WTC11 (cell line): ENCODE results near the gene ZBTB21. TPM values are rescaled to one million over a fixed set of nuclear protein-coding genes. Genes with fewer than 3 reads are reported as not detected.

Source experiments
- ATAC-seq: fragments of 200-7000 bp; cut with Tn5 transposase; 2 replicates; pipeline ENCODE4 v1.10.0; 2021; ENCODE audit warnings: mild to moderate bottlenecking, moderate library complexity
- CTCF ChIA-PET: fragments of 300-600 bp; sonication (Branson Sonifier 250); formaldehyde crosslinking; loops from one replicate; lab custom pipeline; 2021; ENCODE audit warnings: antibody characterized with exemption; lab: Charles Lee
- POLR2A ChIA-PET: fragments of 350-600 bp; sonication (Branson Sonifier 250); formaldehyde crosslinking; loops from one replicate; lab custom pipeline; 2021; ENCODE audit warnings: antibody characterized with exemption; lab: Charles Lee
- DNase-seq: peaks from one replicate; pipeline ENCODE4 v3.0.0; 2021; ENCODE audit warnings: low spot score
- H3K27ac Mint-ChIP-seq: 2 replicates; pipeline ENCODE4 v1.8.0; 2021; ENCODE audit warnings: mixed read lengths
- H3K27me3 Mint-ChIP-seq: 2 replicates; pipeline ENCODE4 v1.8.0; 2021; ENCODE audit warnings: low read depth, mild to moderate bottlenecking, moderate library complexity, mixed read lengths
- H3K36me3 Mint-ChIP-seq: 2 replicates; pipeline ENCODE4 v1.8.0; 2021; ENCODE audit warnings: mixed read lengths
- H3K4me1 Mint-ChIP-seq: 2 replicates; pipeline ENCODE4 v1.8.0; 2022; ENCODE audit warnings: mixed read lengths
- H3K4me3 Mint-ChIP-seq: 2 replicates; pipeline ENCODE4 v1.8.0; 2021; ENCODE audit warnings: mild to moderate bottlenecking, moderate library complexity, mixed read lengths
- H3K9me3 Mint-ChIP-seq: 2 replicates; pipeline ENCODE4 v1.8.0; 2021; ENCODE audit warnings: mixed read lengths
- ATF1 ChIP-seq: sonication (generic); formaldehyde crosslinking; IDR thresholded peaks from 2 replicates; pipeline ENCODE4 v1.8.1; 2023; ENCODE audit warnings: mild to moderate bottlenecking, moderate library complexity, missing genetic modification reagents
- ATF2 ChIP-seq: sonication (generic); formaldehyde crosslinking; IDR thresholded peaks from 2 replicates; pipeline ENCODE4 v1.8.1; 2022; ENCODE audit warnings: low read depth, missing genetic modification reagents, borderline replicate concordance
- CREB1 ChIP-seq: sonication (generic); formaldehyde crosslinking; IDR thresholded peaks from 2 replicates; pipeline ENCODE4 v1.8.0; 2023; ENCODE audit warnings: mild to moderate bottlenecking, missing genetic modification reagents
- EMX1 ChIP-seq: fragments of 250-450 bp; sonication (Bioruptor Pico); IDR thresholded peaks from 2 replicates; pipeline ENCODE4 v1.8.0; 2021; ENCODE audit warnings: mild to moderate bottlenecking
- FOXP1 ChIP-seq: sonication (generic); formaldehyde crosslinking; IDR thresholded peaks from 2 replicates; pipeline ENCODE4 v1.8.0; 2022; ENCODE audit warnings: missing genetic modification reagents, mild to moderate bottlenecking, moderate library complexity, borderline replicate concordance
- HMGA2 ChIP-seq: fragments of 250-450 bp; sonication (Bioruptor Pico); IDR thresholded peaks from 2 replicates; pipeline ENCODE4 v1.4.0; 2021; ENCODE audit warnings: mild to moderate bottlenecking, moderate library complexity
- NFATC4 ChIP-seq: fragments of 250-450 bp; sonication (Bioruptor Pico); IDR thresholded peaks from 2 replicates; pipeline ENCODE4 v1.9.0; 2021; ENCODE audit warnings: mild to moderate bottlenecking
- OVOL2 ChIP-seq: fragments of 250-450 bp; sonication (Bioruptor Pico); IDR thresholded peaks from 2 replicates; pipeline ENCODE4 v1.9.0; 2021; ENCODE audit warnings: mild to moderate bottlenecking, borderline replicate concordance
- RELA ChIP-seq: sonication (generic); formaldehyde crosslinking; IDR thresholded peaks from 2 replicates; pipeline ENCODE4 v1.8.1; 2022; ENCODE audit warnings: missing genetic modification reagents, mild to moderate bottlenecking, borderline replicate concordance
- ZMAT4 ChIP-seq: fragments of 250-450 bp; sonication (Bioruptor Pico); IDR thresholded peaks from 2 replicates; pipeline ENCODE4 v1.9.0; 2021; ENCODE audit warnings: mild to moderate bottlenecking
- ZNF138 ChIP-seq: sonication (generic); formaldehyde crosslinking; conservative IDR thresholded peaks from 2 replicates; pipeline ENCODE4 v1.8.1; 2022; ENCODE audit warnings: mild to moderate bottlenecking, moderate library complexity, missing genetic modification reagents
- ZNF281 ChIP-seq: sonication (generic); formaldehyde crosslinking; IDR thresholded peaks from 2 replicates; pipeline ENCODE4 v1.8.0; 2023; ENCODE audit warnings: mild to moderate bottlenecking, missing genetic modification reagents
- ZNF396 ChIP-seq: fragments of 250-450 bp; sonication (Bioruptor Pico); IDR thresholded peaks from 2 replicates; pipeline ENCODE4 v1.8.0; 2021; ENCODE audit warnings: mild to moderate bottlenecking, moderate library complexity, borderline replicate concordance
- ZNF416 ChIP-seq: fragments of 250-450 bp; sonication (Bioruptor Pico); IDR thresholded peaks from 2 replicates; pipeline ENCODE4 v1.9.0; 2021; ENCODE audit warnings: mild to moderate bottlenecking, inconsistent platforms
- ZNF423 ChIP-seq: fragments of 250-450 bp; sonication (Bioruptor Pico); IDR thresholded peaks from 2 replicates; pipeline ENCODE4 v2.1.2; 2022; ENCODE audit warnings: mild to moderate bottlenecking, moderate library complexity
- ZNF512 ChIP-seq: sonication (generic); formaldehyde crosslinking; IDR thresholded peaks from 2 replicates; pipeline ENCODE4 v1.8.1; 2022; ENCODE audit warnings: missing genetic modification reagents, borderline replicate concordance
- total RNA-seq: library from RNA; stranded (reverse); gene quantifications from 3 replicates; pipeline ENCODE4 v1.2.3, GENCODE V29; 2021
- TF ChIP-seq, protein P1 (sequence below): fragments of 250-450 bp; sonication (Bioruptor Pico); IDR thresholded peaks from 2 replicates; pipeline ENCODE4 v1.9.0; 2021; ENCODE audit warnings: mild to moderate bottlenecking, borderline replicate concordance
- TF ChIP-seq, protein P2 (sequence below): fragments of 250-450 bp; sonication (Bioruptor Pico); IDR thresholded peaks from 2 replicates; pipeline ENCODE4 v1.9.0; 2021; ENCODE audit warnings: moderate library complexity, mild to moderate bottlenecking, inconsistent platforms, borderline replicate concordance
- TF ChIP-seq, protein P3 (sequence below): sonication (generic); formaldehyde crosslinking; IDR thresholded peaks from 2 replicates; pipeline ENCODE4 v1.8.1; 2022; ENCODE audit warnings: mild to moderate bottlenecking, moderate library complexity, missing genetic modification reagents
- TF ChIP-seq, protein P4 (sequence below): sonication (generic); formaldehyde crosslinking; IDR thresholded peaks from 2 replicates; pipeline ENCODE4 v1.8.1; 2023; ENCODE audit warnings: mild to moderate bottlenecking, missing genetic modification reagents

The ZBTB21 gene
- total RNA-seq, 1 experiment from 2014 or later = 13.8 TPM

DNA sequence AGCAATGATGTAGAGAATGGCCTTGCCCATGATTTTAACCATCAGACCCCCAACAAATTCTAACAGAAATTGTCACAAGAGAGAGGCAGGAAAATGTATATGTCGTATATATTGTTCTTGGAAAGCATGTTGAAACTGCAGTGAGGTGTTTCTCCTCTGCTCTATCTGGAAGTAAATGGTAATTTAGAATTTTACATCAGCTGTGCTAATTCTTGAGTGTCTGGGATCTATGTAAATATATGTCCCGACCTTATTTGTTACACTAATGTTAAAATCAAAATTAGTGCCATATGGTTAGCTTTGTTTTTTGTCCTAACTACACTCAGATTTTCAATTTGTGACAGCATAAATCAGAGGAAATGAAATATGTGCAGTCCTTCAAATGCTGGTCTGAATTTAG, 20.5 kb downstream of the ZBTB21 start:
- POLR2A ChIA-PET = no interaction called here
- CTCF ChIA-PET = no interaction called here
- no peaks in the 10 kb centered on the region for H3K4me1 Mint-ChIP-seq
- DNase-seq = no peak
- H3K9me3 Mint-ChIP-seq = peaks cover 1% of the 10 kb centered on the region
- no peak overlapping the region for H3K27ac Mint-ChIP-seq
- H3K36me3 Mint-ChIP-seq = peaks cover 38% of the 10 kb centered on the region
- H3K27me3 Mint-ChIP-seq = no peaks in the 10 kb centered on the region
- no peak for ATAC-seq
- H3K4me3 Mint-ChIP-seq = no peak overlapping the region
- TF ChIP-seq ATF2 (CRISPR knock-in tag) (no peak), HMGA2 (CRISPR knock-in tag) (no peak), ZNF512 (CRISPR knock-in tag) (no peak), NFATC4 (CRISPR knock-in tag) (no peak), ZNF423 (CRISPR knock-in tag) (no peak), EMX1 (CRISPR knock-in tag) (no peak), ZNF138 (CRISPR knock-in tag) (no peak), ATF1 (no peak), CREB1 (CRISPR knock-in tag) (no peak), ZMAT4 (CRISPR knock-in tag) (no peak), ZNF281 (no peak), ZNF416 (CRISPR knock-in tag) (no peak), FOXP1 (CRISPR knock-in tag) (no peak), ZNF396 (CRISPR knock-in tag) (no peak), RELA (CRISPR knock-in tag) (no peak), OVOL2 (CRISPR knock-in tag) (no peak)
- TF ChIP-seq, protein P1, sequence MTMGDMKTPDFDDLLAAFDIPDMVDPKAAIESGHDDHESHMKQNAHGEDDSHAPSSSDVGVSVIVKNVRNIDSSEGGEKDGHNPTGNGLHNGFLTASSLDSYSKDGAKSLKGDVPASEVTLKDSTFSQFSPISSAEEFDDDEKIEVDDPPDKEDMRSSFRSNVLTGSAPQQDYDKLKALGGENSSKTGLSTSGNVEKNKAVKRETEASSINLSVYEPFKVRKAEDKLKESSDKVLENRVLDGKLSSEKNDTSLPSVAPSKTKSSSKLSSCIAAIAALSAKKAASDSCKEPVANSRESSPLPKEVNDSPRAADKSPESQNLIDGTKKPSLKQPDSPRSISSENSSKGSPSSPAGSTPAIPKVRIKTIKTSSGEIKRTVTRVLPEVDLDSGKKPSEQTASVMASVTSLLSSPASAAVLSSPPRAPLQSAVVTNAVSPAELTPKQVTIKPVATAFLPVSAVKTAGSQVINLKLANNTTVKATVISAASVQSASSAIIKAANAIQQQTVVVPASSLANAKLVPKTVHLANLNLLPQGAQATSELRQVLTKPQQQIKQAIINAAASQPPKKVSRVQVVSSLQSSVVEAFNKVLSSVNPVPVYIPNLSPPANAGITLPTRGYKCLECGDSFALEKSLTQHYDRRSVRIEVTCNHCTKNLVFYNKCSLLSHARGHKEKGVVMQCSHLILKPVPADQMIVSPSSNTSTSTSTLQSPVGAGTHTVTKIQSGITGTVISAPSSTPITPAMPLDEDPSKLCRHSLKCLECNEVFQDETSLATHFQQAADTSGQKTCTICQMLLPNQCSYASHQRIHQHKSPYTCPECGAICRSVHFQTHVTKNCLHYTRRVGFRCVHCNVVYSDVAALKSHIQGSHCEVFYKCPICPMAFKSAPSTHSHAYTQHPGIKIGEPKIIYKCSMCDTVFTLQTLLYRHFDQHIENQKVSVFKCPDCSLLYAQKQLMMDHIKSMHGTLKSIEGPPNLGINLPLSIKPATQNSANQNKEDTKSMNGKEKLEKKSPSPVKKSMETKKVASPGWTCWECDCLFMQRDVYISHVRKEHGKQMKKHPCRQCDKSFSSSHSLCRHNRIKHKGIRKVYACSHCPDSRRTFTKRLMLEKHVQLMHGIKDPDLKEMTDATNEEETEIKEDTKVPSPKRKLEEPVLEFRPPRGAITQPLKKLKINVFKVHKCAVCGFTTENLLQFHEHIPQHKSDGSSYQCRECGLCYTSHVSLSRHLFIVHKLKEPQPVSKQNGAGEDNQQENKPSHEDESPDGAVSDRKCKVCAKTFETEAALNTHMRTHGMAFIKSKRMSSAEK (CRISPR knock-in tag) = no peak
- TF ChIP-seq, protein P2, sequence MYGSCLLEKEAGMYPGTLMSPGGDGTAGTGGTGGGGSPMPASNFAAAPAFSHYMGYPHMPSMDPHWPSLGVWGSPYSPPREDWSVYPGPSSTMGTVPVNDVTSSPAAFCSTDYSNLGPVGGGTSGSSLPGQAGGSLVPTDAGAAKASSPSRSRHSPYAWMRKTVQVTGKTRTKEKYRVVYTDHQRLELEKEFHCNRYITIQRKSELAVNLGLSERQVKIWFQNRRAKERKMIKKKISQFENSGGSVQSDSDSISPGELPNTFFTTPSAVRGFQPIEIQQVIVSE (CRISPR knock-in tag) = no peak
- TF ChIP-seq, protein P3, sequence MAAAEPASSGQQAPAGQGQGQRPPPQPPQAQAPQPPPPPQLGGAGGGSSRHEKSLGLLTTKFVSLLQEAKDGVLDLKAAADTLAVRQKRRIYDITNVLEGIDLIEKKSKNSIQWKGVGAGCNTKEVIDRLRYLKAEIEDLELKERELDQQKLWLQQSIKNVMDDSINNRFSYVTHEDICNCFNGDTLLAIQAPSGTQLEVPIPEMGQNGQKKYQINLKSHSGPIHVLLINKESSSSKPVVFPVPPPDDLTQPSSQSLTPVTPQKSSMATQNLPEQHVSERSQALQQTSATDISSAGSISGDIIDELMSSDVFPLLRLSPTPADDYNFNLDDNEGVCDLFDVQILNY (CRISPR knock-in tag) = no peak
- TF ChIP-seq, protein P4, sequence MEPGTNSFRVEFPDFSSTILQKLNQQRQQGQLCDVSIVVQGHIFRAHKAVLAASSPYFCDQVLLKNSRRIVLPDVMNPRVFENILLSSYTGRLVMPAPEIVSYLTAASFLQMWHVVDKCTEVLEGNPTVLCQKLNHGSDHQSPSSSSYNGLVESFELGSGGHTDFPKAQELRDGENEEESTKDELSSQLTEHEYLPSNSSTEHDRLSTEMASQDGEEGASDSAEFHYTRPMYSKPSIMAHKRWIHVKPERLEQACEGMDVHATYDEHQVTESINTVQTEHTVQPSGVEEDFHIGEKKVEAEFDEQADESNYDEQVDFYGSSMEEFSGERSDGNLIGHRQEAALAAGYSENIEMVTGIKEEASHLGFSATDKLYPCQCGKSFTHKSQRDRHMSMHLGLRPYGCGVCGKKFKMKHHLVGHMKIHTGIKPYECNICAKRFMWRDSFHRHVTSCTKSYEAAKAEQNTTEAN (CRISPR knock-in tag) = no peak
